Activated effector memory CD4-positive, alpha-beta T cell treated with Interleukin-2 at 50 U/mL for 16 hours (primary cell): ENCODE data around the gene KLHL1.

Source experiments
- DNase-seq: peaks from one replicate; pipeline ENCODE4 v3.0.0-alpha.2; 2020

KLHL1 gene

DNA sequence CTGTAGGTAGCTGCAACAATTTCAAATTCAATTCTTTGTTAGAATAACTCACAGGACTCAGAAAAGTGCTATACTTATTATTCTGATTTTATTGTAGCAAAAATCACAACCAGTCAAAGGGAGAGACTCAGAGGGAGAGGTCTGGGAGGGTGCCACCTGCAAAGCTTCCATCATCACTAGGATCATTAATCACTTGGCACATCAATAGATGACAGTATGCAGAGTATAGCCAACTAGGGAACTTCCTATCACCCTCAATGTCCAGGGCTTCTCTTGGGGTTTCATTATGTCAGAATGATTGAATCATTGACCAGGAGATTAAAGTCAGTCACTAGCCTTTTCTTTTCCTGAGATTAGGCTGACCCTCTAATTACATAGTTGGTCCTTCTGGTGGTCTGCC, 432.0 kb downstream of the KLHL1 start:
- no peak for DNase-seq

GRCh38 chr13:69660155-69660554, 448.1 kb downstream of the KLHL1 start:
- no peak for DNase-seq

GRCh38 chr13:69657676-69658075, 450.6 kb downstream of the KLHL1 start:
- no peak for DNase-seq

- DNase-seq, result no peak
Observed at GRCh38 chr13:69654392-69654791, 453.9 kb downstream of the KLHL1 start.
